RWPE1 (cell line): Measurements from ENCODE around the gene SFT2D1.
"Not testable (repeated sequence)": the region's sequence is repeated elsewhere in the genome, so short reads cannot be mapped to it uniquely, and the experiment has no call there.

Experiments used
- CTCF ChIA-PET: fragments of 350-600 bp; sonication (Branson Sonifier 250); formaldehyde crosslinking; extraction: SDS; loops from one replicate; lab custom pipeline; 2021; lab: Yijun Ruan, JAX
- POLR2A ChIA-PET: fragments of 400-600 bp; formaldehyde crosslinking; extraction: SDS; loops from one replicate; lab custom pipeline; 2020; ENCODE audit warnings: antibody characterized with exemption; ENCODE audit not compliant: low non-redundant PET; lab: Yijun Ruan, JAX
- DNase-seq: peaks from one replicate; pipeline ENCODE4 v3.0.0; 2012; ENCODE audit warnings: low spot score
- H3K27ac ChIP-seq: fragments of 450-650 bp; 2 replicates; pipeline ENCODE4 v1.5.1; 2017
- CTCF ChIP-seq: fragments of 450-650 bp; conservative IDR thresholded peaks from 2 replicates; pipeline ENCODE4 v1.5.1; 2017; ENCODE audit warnings: low read depth, mild to moderate bottlenecking

Gene SFT2D1

GRCh38 chr6:166366921-166367320 lies 24.6 kb upstream of the SFT2D1 start:
- CTCF ChIA-PET, result no interaction called here
- POLR2A ChIA-PET, result interaction anchor here (0.5 kb wide), 1 partner anchor 8 kb away, joined by 8 read pairs; no protein-coding TSS in a partner anchor
- TF ChIP-seq CTCF, result no peak
- DNase-seq, result no peak
- H3K27ac ChIP-seq, result no peak overlapping the region

- no peak for DNase-seq
- H3K27ac ChIP-seq, result no peak overlapping the region
- ChIA-PET CTCF (interaction anchor here (0.7 kb wide), 2 partner anchors 640 to 760 kb away, joined by 3 to 5 read pairs; no protein-coding TSS in a partner anchor), POLR2A (no interaction called here)
- TF ChIP-seq CTCF, result no peak
These were observed 23.5 kb upstream of the SFT2D1 start for GRCh38 chr6:166365806-166366205.

DNA sequence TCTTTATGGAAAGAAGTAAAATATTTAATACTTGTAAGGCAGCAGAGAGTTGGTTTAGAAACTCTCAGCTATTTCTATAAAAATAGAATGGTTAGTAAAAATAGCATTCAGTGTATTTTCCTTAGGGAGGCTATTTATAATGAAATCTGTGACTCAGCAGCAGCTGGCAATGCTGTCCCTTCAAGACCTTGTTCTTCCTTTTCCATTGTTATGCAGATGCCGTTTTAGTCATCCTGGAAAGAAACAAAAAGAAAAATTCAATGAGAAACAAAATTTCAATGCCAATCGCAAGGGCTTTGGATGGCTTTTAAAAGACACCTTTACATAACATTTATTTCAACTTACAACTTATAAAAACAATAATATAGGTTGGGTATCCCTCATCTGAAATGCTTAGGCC lies 22.9 kb upstream of the SFT2D1 start:
- POLR2A ChIA-PET, result no interaction called here
- no peak for TF ChIP-seq CTCF
- CTCF ChIA-PET, result no interaction called here
- no peak overlapping the region for H3K27ac ChIP-seq
- DNase-seq, result no peak

GRCh38 chr6:166364456-166364855 lies 22.1 kb upstream of the SFT2D1 start:
- no peak for DNase-seq
- H3K27ac ChIP-seq, result no peak overlapping the region
- TF ChIP-seq CTCF, result no peak
- CTCF ChIA-PET, result no interaction called here
- POLR2A ChIA-PET, result no interaction called here

GRCh38 chr6:166362427-166362826 lies 20.1 kb upstream of the SFT2D1 start:
- DNase-seq, H3K27ac ChIP-seq, CTCF ChIA-PET, POLR2A ChIA-PET: not testable (repeated sequence)

DNA sequence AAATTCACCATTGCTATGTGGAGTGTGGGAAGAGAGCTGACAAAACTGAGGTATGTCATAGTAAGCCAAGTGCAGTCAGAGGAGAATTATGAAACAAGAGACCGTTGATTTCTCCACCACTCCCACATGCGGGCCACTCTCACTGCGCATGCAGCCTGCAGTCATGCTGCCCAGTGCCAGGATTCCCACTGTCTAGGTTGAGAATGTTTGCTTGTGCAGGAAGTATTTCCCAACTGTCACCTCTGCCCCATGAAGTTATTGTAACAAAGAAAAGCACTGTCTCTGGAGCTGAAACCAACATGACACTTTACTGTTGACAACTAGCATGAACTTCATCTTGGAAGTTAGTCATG lies 18.7 kb upstream of the SFT2D1 start:
- CTCF ChIA-PET, result interaction anchor here (1.4 kb wide), 1 partner anchor 20 kb away, joined by 3 read pairs; no protein-coding TSS in a partner anchor
- DNase-seq, result peak; percentile 22
- H3K27ac ChIP-seq, result peak overlapping the region; percentile 72
- no peak for TF ChIP-seq CTCF
- POLR2A ChIA-PET, result no interaction called here

DNA sequence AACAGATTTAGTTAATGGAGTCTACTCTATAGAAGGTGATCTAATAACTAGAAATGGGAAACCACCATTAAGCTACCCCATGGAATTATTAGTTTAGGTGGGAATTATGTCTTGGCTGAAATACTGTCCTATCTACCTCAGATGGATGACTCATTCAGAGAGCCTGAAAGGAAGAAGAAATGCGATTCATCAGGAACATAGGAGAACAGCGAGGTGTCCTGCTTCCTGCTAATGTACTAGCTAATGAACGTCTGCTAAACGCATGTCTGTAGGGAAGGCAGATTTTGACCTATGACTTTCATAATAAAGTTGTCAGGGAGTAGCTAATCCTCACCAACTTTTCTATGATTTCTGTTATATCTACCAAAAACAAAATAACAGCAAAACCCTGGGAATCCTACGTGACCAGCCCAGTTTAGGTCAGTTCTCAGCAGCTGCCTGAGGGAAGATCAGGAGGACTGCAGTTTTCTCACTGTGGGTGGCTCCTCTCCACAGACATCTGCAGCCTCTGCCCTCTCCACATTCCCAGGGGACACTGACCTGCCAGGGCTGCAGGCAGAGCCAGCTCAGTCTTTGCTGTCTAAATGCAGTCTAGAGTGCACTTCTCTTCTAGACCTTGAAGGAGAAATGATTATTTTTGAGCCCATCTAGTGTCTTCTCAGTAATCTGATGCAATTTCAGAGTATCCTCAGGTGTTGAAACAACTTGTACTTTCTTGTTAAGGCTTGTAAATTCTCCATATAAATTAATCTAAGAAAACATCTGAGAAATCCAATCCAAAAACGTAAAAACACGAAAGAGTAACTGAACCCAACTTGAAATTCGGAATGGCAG lies 18.1 kb upstream of the SFT2D1 start:
- H3K27ac ChIP-seq, result peak overlapping the region; percentile 72
- DNase-seq, result peak; percentile 18
- no peak for TF ChIP-seq CTCF
- ChIA-PET POLR2A (no interaction called here), CTCF (interaction anchor here (0.6 to 1.4 kb wide), 2 partner anchors 21 to 196 kb away, joined by 3 read pairs; no protein-coding TSS in a partner anchor)
